Cardiac fibroblast (primary cell): ENCODE data around the gene C17orf75.
"Not testable (repeated sequence)": the region's sequence is repeated elsewhere in the genome, so short reads cannot be mapped to it uniquely, and the experiment has no call there.

ENCODE experiments used
- DNase-seq, 2 donors: peaks; one replicate each; pipeline versions ENCODE4 v3.0.0 to v3.0.0-alpha.2; 2010; ENCODE audit warnings: low read depth in 2 of 2
- H3K4me3 ChIP-seq, 2 donors: replicated peaks in 1 of 2; 1 replicate in 1 of 2; 2 replicates in 1 of 2; pipeline ENCODE4 v1.5.1; 2011; ENCODE audit warnings: low read depth in 2 of 2, low read length in 2 of 2, mild to moderate bottlenecking in 2 of 2, moderate library complexity in 1 of 2
- CTCF ChIP-seq: IDR thresholded peaks from one replicate; pipeline ENCODE4 v1.5.1; 2011; ENCODE audit warnings: low read depth, mild to moderate bottlenecking, low read length, inconsistent platforms

The C17orf75 gene

GRCh38 chr17:32355649-32356377, 13.8 kb upstream of the C17orf75 start:
- no peak overlapping the region for H3K4me3 ChIP-seq
- no peak for TF ChIP-seq CTCF
- DNase-seq, result no peak

DNA sequence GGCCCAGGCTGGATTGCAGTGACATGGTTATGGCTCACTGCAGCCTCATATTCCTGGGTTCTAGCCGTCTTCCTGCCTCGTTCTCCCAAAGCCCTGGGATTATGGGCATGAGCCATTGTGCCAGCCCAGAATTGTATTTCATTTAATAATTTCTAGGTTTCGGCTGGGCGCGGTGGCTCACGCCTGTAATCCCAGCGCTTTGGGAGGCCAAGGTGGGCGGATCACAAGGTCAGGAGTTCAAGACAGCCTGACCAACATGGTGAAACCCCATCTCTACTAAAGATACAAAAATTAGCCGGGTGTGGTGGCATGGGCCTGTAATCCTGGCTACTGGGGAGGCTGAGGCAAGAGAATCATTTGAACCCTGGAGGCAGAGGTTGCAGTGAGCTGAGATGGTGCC, 10.8 kb upstream of the C17orf75 start:
- not testable (repeated sequence) for DNase-seq
- peak overlapping the region; percentile 15 to 76 for H3K4me3 ChIP-seq

DNA sequence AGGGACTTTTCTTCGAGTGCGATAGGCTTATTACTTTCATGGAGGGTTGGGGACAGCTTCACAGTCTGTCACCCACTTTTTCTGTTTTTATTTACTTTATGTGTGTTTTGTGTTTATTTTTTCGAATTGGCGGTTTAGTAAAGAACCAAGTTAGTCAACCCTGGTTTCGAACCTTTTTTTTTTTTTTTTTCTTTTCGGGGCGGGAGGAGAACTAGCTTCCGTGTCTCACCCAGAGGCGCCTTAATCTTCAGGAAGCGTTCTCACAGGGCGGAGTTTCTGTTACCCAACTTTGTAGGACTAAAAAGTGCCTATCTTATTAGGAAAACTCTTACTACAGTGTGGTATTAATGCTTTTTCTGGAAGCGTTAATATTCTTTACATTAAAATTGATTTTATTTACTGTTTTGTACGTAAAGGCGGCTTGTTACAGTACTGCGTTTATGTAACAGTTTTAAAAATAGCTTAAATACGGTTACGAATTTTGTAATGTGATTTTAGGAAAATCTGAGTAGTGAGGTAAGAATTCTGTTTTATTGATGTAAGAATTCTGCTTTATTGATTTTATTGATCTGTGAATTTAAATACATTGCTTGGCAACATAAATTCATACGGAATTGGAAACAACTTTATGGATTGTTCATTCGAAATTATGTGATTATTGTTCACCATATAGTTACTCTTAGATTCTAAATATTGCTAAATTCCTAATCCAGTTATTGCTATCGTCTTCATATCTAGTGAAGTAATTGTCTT, 8.9 kb upstream of the C17orf75 start:
- peak overlapping the region; percentile 76 to 93 for H3K4me3 ChIP-seq
- peak; percentile 80 to 83 for DNase-seq
- no peak for TF ChIP-seq CTCF

DNA sequence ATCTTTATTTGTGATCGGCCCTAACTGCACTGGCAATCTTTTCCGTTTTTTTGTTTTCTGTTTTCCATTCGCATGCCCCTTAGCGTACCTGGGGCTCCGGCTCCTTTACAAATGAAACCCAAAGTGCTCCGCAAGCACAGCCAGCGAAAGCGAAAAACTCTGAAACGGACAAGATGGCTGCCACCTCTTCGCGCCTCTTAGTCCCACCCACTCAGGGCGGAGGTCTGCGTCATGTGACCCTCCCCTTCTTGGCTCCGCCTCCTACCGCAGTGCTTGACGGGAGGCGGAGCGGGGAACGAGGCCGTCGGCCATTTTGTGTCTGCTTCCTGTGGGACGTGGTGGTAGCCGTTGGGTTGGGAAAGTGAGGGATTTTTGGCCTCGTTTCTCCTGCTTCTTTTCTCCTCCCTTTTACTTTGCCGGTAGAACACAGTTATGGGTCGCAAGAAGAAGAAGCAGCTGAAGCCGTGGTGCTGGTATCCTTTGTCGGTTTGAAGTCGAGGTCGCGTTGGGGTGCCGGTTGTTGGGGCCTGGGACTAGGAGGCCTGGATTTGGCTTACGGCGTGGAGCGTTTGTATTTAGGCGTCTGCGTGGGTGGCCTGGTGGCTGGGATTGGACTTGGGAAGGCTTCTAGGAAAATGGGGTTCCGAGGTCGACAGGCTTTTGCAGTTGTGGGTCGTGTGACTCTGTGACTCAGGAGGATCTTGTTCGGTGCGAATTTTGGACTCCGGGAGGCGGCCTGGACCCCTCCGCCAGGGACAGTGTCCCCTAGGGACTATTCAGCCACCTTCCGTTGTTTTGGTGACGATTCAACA, 8.1 kb upstream of the C17orf75 start, which contains the start of gene ZNF207:
ZNF207 (plus strand) TSS at position 304 of the 812 bp plus-strand sequence; CDS start at position 433, 129 bp downstream.
- peak within 1 kb of the TSS; percentile 76 to 93 for H3K4me3 ChIP-seq
- DNase-seq, result peak; percentile 97 to 98
- TF ChIP-seq CTCF, result no peak

GRCh38 chr17:32349503-32349853, 7.5 kb upstream of the C17orf75 start:
- H3K4me3 ChIP-seq, result peak overlapping the region; percentile 76 to 93
- peak; percentile 32 to 42 for DNase-seq
- TF ChIP-seq CTCF, result no peak

GRCh38 chr17:32348483-32348800, 6.5 kb upstream of the C17orf75 start:
- TF ChIP-seq CTCF, result no peak
- DNase-seq, result no peak
- H3K4me3 ChIP-seq, result no peak overlapping the region
